Thyroid gland (tissue), 4 donors: ENCODE data around the gene COX7A1. TPM values are rescaled to one million over a fixed set of nuclear protein-coding genes. Genes with fewer than 3 reads are reported as not detected.
"Not testable (repeated sequence)": the region's sequence is repeated elsewhere in the genome, so short reads cannot be mapped to it uniquely, and the experiment has no call there.

Experiments
- DNase-seq, 2 donors: peaks; one replicate each; pipeline ENCODE4 v3.0.0-alpha.2; 2019
- H3K27ac ChIP-seq, 3 donors: fragments of 200-600 bp; sonication (generic); 1 replicate in 2 of 3; 2 replicates in 1 of 3; pipeline ENCODE4 v1.5.1; 2016 to 2019; ENCODE audit warnings: mild to moderate bottlenecking in 1 of 3, moderate library complexity in 1 of 3
- H3K27me3 ChIP-seq: fragments of 200-600 bp; sonication (generic); one replicate; pipeline ENCODE4 v1.5.1; 2019
- H3K36me3 ChIP-seq, 2 donors: fragments of 200-600 bp; sonication (generic); one replicate each; pipeline ENCODE4 v1.5.1; 2016 to 2019
- H3K4me1 ChIP-seq, 2 donors: fragments of 200-600 bp; sonication (generic); one replicate each; pipeline ENCODE4 v1.5.1; 2017 to 2019
- H3K4me3 ChIP-seq, 3 donors: fragments of 200-600 bp; sonication (generic); replicated peaks in 1 of 3; 1 replicate in 2 of 3; 2 replicates in 1 of 3; pipeline ENCODE4 v1.5.1; 2016; ENCODE audit warnings: mild to moderate bottlenecking in 1 of 3
- H3K9me3 ChIP-seq: fragments of 200-600 bp; sonication (generic); one replicate; pipeline ENCODE4 v1.5.1; 2017
- POLR2A ChIP-seq, 2 donors: fragments of 450-650 bp; IDR thresholded peaks; one replicate each; pipeline ENCODE4 v1.6.1; 2017; ENCODE audit warnings: antibody characterized with exemption in 2 of 2, mild to moderate bottlenecking in 2 of 2, moderate library complexity in 1 of 2
- WGBS, 2 donors: methylation state at CpG; one replicate each; pipeline ENCODE4 v1.1.5; 2017; 5-methylcytosine and 5-hydroxymethylcytosine counted together
- intact Hi-C: fragments of 100-400 bp; cut with DNase I; formaldehyde crosslinking; loops from one replicate; pipeline ENCODE4 v1.15.1; 2023
- total RNA-seq, 4 donors: library from RNA; depleted of rRNA; stranded (reverse); fragments of >200 nt; gene quantifications; one replicate each; pipeline ENCODE4 v1.2.3, GENCODE V29; 2016
- TF ChIP-seq, protein P1 (sequence below), 6 experiments: fragments of 200-600 bp in 3 of 6; fragments of 450-650 bp in 3 of 6; sonication (generic) in 3 of 6; IDR thresholded peaks; one replicate each; pipeline ENCODE4 v1.5.1; 2016 to 2019; ENCODE audit warnings: antibody characterized with exemption in 6 of 6, mild to moderate bottlenecking in 2 of 6, inconsistent platforms in 1 of 6, moderate library complexity in 1 of 6

Gene COX7A1
- total RNA-seq, 4 donors from 2014 or later = 8.0 to 36.7 (median 21.2) TPM

DNA sequence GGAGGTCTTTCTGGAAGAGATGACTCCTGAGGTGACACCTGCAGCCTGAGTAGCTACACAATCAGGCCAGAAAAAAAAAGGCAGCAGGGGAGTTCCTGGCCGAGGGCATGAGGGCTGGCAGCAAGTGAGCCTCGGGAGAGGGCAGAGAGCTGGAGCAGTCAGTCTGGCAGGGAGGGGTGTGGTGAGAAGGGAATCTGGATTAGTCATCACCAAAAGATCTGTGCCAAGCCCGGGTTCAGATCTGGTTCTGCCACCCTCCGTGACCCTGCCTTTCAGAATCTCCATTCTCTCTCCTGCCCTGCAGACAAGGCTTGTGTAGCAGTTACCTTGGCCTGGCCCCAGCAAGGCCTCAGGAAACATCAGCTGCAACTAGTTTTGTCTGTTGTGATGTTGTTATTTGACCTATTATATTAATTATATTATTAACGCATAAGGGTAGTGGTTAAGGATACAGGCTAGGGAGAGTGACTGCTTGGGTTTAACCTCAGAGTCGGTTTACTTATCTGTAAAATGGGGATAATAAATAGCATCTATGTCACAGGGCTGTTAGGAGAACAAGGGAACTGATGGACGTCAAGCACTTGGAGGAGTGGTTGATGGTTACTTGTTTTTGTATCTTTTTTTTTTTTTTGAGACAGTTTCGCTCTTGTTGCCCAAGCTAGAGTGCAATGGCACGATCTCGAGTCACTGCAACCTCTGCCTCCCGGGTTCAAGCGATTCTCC lies 15.1 kb downstream of the COX7A1 start:
- intact Hi-C loops = no loop called here
- Histone ChIP-seq H3K36me3 (peaks cover 0 to 4% of the 10 kb centered on the region in 2 donors), H3K4me1 (peaks cover 5 to 27% of the 10 kb centered on the region in 2 donors), H3K4me3 (no peak overlapping the region), H3K27ac (peak overlapping the region; percentile 49 to 76 (median 64)), H3K9me3 (no peaks in the 10 kb centered on the region), H3K27me3 (no peaks in the 10 kb centered on the region)
- peak; percentile 89 to 90 for DNase-seq
- TF ChIP-seq POLR2A (IDR thresholded peaks at IDR 0.05) = no peak
- TF ChIP-seq, protein P1, sequence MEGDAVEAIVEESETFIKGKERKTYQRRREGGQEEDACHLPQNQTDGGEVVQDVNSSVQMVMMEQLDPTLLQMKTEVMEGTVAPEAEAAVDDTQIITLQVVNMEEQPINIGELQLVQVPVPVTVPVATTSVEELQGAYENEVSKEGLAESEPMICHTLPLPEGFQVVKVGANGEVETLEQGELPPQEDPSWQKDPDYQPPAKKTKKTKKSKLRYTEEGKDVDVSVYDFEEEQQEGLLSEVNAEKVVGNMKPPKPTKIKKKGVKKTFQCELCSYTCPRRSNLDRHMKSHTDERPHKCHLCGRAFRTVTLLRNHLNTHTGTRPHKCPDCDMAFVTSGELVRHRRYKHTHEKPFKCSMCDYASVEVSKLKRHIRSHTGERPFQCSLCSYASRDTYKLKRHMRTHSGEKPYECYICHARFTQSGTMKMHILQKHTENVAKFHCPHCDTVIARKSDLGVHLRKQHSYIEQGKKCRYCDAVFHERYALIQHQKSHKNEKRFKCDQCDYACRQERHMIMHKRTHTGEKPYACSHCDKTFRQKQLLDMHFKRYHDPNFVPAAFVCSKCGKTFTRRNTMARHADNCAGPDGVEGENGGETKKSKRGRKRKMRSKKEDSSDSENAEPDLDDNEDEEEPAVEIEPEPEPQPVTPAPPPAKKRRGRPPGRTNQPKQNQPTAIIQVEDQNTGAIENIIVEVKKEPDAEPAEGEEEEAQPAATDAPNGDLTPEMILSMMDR (IDR thresholded peaks at IDR 0.05) = no peak
- 59 to 62% methylated on average over 12 of the region's 12 CpGs for whole genome bisulfite sequencing, 2 donors

DNA sequence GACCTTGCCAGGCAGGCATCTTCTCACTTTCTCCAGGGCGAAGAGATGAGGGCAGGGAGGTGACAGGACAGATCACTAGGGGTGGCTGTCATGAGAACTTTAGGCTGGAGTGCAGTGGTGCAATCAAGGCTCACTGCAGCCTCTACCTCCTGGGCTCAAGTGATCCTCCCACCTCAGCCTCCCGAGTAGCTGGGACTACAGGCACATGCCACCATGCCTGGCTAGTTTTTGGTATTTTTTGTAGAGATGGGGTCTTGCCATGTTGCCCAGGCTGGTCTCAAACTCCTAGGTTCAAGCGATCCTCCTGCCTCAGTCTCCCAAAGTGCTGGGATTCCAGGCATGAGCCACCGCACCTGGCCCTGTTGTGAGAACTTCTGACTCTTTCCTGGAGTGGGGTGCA lies 17.4 kb downstream of the COX7A1 start:
- H3K9me3 ChIP-seq, intact Hi-C loops, H3K27me3 ChIP-seq, DNase-seq, H3K36me3 ChIP-seq, H3K4me3 ChIP-seq, H3K27ac ChIP-seq: not testable (repeated sequence)
- WGBS, 2 donors = 96 to 97% methylated on average over 4 of the region's 4 CpGs
- H3K4me1 ChIP-seq = peaks cover 5 to 33% of the 10 kb centered on the region in 2 donors

DNA sequence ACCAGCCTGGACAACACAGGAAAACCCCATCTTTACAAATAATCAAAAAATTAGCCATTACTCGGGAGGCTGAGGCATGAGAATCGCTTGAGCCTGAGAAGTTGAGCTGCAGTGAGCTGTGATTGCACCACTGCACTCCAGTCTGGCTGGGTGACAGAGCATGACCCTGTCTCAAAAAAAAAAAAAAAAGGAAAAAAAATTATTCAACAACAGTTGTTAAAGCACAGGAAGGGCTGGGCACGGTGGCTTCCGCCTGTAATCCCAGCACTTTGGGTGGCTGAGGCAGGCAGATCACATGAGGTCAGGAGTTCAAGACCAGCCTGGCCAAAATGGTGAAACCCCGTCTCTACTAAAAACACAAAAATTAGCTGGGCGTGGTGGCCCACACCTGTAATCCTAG lies 21.0 kb downstream of the COX7A1 start:
- H3K36me3 ChIP-seq, H3K27ac ChIP-seq, H3K9me3 ChIP-seq, H3K4me3 ChIP-seq, intact Hi-C loops, H3K27me3 ChIP-seq: not testable (repeated sequence)
- peak; percentile 35 to 54 for DNase-seq
- H3K4me1 ChIP-seq = peaks cover 0 to 29% of the 10 kb centered on the region in 2 donors
- 34 to 52% methylated on average over 6 of the region's 6 CpGs for WGBS, 2 donors

DNA sequence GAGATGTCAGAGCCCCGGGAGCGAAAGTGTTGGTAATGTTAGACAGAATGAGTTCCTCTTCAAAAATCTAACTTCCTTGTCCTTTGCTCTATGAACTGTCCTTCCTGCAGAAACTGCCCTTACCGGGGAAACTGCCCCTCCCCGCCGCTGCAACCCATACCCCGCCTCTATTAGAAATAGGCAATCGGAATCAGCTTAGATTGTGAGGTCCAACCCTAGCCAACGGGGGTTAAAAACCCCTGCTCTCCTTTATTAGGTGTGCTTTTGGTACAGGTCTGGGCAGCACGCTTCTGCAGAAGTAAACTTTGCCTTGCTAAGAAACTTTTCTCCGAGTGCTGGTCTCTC lies 23.9 kb downstream of the COX7A1 start:
- Histone ChIP-seq H3K9me3 (no peaks in the 10 kb centered on the region), H3K4me3 (peak overlapping the region in 2 of 3 donors; percentile 5 to 39), H3K4me1 (peaks cover 0 to 29% of the 10 kb centered on the region in 2 donors), H3K27me3 (no peaks in the 10 kb centered on the region), H3K27ac (peak overlapping the region; percentile 71 to 81 (median 71)), H3K36me3 (peaks cover 6 to 20% of the 10 kb centered on the region in 2 donors)
- TF ChIP-seq, protein P1 (IDR thresholded peaks at IDR 0.05) = no peak
- TF ChIP-seq POLR2A (IDR thresholded peaks at IDR 0.05) = no peak
- intact Hi-C loops = no loop called here
- 15 to 16% methylated on average over 10 of the region's 10 CpGs for WGBS, 2 donors
- no peak for DNase-seq

DNA sequence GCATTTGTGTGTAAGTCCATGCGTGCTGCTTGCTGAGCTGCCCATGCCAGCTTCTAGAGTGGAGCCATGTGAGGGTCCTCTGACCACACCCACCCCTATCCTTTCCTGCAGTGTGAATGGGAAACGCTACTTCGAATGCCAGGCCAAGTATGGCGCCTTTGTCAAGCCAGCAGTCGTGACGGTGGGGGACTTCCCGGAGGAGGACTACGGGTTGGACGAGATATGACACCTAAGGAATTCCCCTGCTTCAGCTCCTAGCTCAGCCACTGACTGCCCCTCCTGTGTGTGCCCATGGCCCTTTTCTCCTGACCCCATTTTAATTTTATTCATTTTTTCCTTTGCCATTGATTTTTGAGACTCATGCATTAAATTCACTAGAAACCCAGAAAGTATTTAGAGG lies 26.7 kb downstream of the COX7A1 start:
- DNase-seq = no peak
- Histone ChIP-seq H3K27ac (no peak overlapping the region), H3K27me3 (no peaks in the 10 kb centered on the region), H3K4me1 (peaks cover 0 to 15% of the 10 kb centered on the region in 2 donors), H3K4me3 (no peak overlapping the region), H3K9me3 (no peaks in the 10 kb centered on the region), H3K36me3 (peaks cover 6 to 23% of the 10 kb centered on the region in 2 donors)
- WGBS, 2 donors = 85 to 88% methylated on average over 9 of the region's 9 CpGs
- intact Hi-C loops = no loop called here
- TF ChIP-seq, protein P1 (IDR thresholded peaks at IDR 0.05) = no peak
- TF ChIP-seq POLR2A (IDR thresholded peaks at IDR 0.05) = no peak

DNA sequence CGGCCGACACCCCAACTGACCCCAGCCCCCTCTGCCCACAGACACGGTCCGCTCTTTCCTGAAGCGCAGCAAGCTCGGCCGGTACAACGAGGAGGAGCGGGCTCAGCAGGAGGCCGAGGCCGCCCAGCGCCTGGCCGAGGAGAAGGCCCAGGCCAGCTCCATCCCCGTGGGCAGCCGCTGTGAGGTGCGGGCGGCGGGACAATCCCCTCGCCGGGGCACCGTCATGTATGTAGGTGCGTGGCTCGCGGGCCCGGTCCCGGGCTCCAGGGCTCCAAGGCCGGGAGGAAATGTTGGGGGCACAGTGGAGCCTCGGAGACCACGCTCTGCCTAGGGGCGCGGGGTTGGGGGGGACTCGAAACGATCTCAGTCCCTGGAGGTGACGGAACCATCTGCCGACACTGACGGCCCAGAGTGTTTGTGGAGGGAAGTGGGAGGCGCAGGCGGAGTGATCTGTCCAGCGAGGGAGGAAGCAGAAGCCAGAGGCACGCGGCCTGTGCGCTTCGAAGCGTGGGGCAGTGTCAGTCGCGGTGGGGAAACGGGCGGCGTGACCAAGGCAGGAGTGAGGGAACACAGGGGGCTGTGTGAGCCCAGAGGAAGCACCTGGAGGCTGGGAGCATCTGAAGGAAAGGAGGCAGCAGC lies 30.6 kb downstream of the COX7A1 start:
- no peaks in the 10 kb centered on the region for H3K9me3 ChIP-seq
- 84 to 89% methylated on average over 39 to 45 of the region's 49 CpGs for WGBS, 2 donors
- TF ChIP-seq, protein P1 (IDR thresholded peaks at IDR 0.05) = no peak
- no peak for TF ChIP-seq POLR2A (IDR thresholded peaks at IDR 0.05)
- no peak overlapping the region for H3K27ac ChIP-seq
- H3K4me1 ChIP-seq = no peaks in the 10 kb centered on the region
- H3K4me3 ChIP-seq = no peak overlapping the region
- peaks cover 6 to 27% of the 10 kb centered on the region in 2 donors for H3K36me3 ChIP-seq
- no peak for DNase-seq
- H3K27me3 ChIP-seq = no peaks in the 10 kb centered on the region
- intact Hi-C loops = no loop called here
